Occipital lobe (tissue), 2 donors: Measurements from ENCODE around the gene PSD. TPM values are rescaled to one million over a fixed set of nuclear protein-coding genes. Genes with fewer than 3 reads are reported as not detected.
"Not testable (repeated sequence)": the region's sequence is repeated elsewhere in the genome, so short reads cannot be mapped to it uniquely, and the experiment has no call there.

Experiments used
- DNase-seq: peaks from one replicate; lab custom pipeline; 2025; lab: John Stamatoyannopoulos, UW
- total RNA-seq: library from RNA; depleted of rRNA; stranded (reverse); fragments of >200 nt; gene quantifications from one replicate; pipeline ENCODE4 v1.2.3, GENCODE V29; 2014

The PSD gene
- 101 TPM for total RNA-seq

DNA sequence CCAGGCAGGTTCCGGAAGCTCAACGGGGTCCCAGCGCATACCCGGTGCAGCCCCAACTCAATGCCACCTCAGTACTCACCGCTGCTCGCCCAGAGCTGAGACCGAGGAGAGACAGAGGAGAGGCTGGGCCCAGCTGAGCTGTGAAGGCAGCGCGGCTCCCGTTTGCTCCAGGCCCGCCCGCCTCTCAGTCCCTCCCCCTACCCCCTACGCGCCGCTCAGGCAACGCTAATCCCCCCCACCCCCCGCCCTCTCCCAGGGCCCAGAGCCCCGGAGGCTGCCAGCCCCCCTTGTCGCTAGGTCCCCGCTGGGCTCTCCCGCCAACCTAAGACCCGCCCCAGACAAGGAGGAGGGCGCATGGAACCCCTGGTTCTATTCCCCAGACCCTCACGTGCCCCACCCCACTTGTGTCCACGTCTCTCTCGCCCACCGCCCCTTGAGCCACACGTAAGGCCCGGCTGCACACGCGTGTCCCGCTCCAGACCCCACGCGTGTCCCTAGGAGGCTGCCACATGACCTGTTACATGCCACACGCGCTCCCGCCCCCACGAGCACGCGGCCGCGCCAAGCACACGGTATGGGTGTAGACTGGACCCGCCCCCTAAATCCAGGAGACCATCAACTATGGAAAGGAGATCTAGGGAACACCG, at the start of gene PSD:
Gene PSD (minus strand): TSS at position 164 of the 647 bp plus-strand sequence. CDS start 1,747 bp downstream, outside the sequence.
- DNase-seq, result peak; percentile 49

DNA sequence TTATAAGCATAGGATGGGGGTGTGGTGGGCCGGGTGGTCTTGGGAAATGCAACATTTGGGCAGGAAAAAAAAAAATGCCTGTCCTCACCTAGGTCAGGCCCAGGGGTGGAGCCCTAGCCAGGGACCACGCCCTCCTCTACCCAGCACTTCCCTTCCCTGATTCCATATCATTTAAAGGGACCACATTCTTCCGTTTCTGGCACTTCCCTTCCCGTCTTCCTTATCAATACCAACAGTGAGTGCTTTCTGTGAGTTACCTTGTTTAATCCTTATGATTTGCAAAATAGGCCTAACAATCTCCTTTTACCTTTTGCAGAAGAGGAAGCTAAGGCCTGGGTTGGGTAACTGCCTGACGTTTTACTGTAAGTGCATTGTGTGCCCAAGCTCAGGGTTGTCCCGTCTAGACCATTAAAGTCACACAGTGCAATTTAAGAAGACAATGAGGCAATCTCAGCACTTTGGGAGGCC, 49.4 kb upstream of the PSD start:
- DNase-seq, result no peak

DNA sequence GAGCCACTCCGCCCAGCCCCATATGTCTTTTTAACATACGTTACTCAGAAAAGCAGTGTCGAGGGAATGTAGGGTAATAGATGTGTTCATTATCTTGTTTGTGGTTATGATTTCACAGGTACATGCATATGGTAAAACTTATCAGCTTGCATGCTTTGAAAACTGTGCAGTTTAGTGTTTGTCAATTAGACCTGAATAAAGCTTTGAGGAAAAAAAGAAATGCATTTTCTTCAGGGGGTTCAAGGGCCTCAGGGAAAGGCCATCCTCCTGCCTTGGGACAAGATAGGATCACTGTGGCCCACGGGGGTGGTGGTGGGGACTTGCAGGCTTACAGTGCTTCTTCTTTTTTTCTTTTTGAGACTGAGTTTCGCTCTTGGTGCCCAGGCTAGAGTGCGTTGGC, 48.7 kb upstream of the PSD start:
- DNase-seq, result no peak

DNA sequence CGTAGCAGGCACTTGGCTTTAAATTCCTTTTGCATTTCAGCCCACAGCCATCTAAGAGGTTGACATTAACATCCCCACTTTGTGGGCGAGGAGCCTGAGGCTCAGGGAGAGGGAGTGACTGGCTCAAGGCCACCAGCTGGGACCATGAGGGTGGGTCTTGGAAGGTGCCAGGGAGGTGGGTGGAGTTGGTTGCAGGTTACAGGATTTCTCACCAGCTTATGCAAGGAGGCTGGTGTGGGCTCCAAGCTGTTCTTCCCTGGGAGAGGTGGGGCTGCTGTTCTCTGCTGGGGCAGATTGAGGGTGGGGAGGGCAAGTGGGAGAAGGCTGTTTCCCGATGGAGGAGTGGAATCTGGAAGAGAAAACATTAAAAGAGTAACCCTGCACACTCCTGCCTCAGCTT, 46.9 kb upstream of the PSD start:
- DNase-seq, result no peak

DNA sequence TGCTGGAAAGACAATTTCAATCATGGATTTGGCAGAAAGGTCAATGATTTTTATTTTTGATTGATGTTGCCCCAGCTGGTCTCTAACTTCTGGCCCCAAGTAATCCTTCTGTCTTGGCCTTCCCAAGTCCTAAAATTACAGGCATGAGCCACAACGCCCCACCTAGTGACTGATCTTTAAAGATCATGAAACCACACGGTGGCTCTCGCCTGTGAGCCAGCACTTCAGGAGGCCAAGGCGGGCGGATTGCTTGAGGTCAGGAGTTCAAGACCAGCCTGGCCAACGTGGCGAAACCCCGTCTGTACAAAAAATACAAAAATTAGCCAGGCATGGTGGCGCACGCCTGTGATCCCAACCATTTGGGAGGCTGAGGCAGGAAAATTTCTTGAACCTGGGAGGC, 45.4 kb upstream of the PSD start:
- no peak for DNase-seq

DNA sequence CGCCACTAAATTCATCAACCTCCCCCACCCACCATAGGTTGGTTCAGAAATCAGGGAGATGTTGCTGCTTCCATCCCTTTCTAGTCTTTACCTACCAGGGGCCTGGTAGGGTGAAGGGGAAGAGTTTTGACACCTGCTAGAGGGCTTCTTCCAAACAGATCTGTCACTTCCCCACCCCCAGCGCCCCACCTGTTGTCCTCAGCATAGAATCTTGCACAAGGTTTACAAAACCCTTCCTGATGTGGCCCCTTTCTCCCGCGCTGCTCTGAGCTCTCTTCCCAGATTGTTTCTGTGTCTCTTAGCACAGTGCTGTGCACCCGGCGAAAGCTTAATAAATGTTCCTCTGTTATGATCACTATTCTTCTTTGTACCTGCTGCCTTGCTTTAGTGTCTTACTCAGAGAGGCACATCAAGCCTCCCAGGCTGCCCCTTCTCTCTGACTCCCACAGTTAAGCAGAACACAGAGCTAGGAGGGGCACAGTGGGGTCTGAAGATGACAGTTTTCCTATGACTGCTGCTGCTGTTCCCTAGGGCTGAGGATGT, 44.0 kb upstream of the PSD start:
- DNase-seq, result no peak

DNA sequence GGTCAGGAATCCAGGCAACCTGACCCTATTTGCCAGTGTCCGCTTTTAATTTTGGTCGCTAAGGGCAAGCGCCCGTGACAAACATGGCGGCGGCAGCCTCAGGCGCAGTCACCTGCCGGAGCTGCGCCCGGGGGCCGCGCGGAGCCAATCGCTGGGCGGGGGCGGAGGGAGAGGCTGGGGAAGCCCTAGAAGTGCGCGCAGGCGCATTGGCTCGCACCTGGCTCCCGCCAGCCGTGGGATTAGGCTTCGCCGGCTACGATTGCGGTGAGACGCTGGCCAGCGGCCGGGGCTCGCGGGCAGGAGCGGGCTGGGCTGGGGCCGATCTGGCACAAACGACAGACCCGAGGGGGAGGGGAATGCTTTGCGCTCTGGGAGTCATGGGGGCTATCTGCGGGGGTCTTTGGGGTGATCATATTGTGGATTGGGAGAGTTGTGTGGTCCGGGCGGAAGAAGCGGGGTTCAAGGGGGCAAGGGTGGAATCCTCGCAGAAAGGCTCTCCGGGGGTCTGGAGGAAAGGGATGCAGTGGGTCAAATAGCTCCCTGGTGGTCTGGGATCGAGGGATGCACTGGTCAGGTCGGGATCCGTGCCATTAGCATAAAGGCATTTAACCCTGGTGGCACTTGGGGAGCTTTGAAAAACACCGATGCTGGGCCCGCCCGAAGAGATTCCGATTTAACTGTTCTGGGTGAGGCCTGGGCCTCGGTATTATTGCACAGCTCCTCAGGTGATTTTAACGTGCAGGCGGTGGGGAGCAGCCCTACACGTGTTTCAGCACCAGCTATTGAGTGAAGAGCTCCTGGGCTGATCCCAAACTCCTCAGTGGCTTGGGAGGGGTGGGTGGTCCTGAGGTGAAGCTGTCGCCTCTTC, 42.8 kb upstream of the PSD start:
- DNase-seq, result peak; percentile 80

DNA sequence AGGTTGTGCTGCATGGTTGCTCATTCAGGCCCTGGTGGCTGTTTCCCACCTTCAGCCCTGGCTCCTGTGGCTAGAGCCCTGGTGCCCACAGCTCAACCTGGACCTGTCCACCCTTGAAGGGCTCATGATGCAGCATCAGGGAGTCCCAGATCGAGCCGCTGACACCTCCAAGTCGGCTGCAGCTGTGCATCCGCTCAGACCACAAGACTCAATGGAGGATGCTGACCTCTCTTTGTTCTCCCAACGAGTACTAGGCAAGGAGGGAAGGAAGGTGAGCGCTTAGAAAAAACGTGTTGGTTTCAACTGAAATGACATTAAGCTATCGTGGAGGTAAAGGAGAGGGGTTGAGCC, 42.2 kb upstream of the PSD start:
- DNase-seq, result no peak

DNA sequence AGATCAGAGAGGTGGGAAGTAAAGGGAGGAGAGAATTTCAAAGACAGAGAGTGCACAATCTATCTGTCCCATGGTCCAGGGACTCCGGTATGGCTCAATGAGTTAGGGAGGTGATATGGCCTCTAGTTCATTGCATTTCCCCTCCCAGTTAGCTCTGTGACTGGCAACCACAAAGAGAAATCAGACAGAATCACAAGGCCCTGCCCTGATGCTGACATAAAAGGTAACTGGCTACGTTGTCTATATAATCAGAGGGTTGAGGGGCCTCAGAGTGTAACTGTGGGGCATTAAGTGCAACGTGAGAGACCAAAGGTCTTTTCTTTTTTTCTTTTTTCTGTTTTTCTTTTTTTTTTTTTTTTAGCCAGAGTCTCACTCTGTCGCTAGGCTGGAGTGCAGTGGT, 40.1 kb upstream of the PSD start:
- DNase-seq, result no peak

DNA sequence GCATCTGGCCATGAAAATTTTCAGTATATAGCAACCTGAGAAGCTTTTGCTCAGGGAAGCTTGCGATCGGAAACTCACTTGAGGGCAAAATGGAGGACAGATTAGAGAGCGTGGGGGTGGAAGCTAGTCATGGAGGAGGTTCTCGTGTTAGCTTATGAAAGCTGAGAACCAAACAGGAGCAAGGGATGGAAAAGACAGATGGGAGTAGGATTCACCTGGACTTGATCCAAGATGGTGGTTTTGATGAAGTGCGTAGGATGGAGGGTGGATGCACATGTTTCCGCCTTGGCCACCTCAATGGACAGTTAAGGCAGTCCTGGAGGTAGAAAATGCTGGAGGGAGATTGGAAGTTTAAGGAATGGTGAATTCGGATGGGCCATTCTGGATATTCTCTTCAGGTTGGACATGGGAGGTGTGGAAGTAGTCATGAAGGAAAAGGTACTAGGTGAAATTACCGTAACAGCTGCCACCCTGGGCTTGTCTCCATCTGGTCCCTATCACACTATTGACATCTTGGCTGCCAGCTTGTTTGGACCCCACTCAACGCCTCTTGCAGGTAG, 39.1 kb upstream of the PSD start:
- no peak for DNase-seq

DNA sequence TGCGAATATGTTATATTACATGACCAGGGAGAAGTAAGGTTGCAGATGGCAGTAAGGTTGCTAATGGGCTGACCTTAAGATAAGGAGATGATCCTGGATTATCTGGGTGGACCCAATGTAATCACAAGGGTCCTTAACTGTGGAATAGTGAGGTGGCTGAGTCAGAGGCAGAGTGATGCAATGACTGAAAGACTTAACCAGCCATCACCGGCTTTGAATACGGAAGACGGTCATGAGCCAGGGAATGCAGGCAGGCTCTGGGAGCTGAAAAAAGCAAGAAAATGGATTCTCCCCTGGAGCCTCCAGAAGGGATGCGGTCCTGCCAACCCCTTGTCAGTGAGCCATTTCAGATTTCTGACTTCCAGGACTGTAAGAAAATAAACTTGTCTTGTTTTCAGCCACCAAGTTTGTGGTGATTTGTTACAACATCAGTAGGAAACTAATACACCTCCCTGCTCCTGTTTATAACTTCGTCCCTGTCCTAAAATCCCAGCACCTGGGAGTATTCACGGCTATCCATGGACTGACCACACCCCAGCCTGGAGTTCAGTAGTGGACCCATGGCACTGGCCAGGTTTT, 37.4 kb upstream of the PSD start:
- no peak for DNase-seq

DNA sequence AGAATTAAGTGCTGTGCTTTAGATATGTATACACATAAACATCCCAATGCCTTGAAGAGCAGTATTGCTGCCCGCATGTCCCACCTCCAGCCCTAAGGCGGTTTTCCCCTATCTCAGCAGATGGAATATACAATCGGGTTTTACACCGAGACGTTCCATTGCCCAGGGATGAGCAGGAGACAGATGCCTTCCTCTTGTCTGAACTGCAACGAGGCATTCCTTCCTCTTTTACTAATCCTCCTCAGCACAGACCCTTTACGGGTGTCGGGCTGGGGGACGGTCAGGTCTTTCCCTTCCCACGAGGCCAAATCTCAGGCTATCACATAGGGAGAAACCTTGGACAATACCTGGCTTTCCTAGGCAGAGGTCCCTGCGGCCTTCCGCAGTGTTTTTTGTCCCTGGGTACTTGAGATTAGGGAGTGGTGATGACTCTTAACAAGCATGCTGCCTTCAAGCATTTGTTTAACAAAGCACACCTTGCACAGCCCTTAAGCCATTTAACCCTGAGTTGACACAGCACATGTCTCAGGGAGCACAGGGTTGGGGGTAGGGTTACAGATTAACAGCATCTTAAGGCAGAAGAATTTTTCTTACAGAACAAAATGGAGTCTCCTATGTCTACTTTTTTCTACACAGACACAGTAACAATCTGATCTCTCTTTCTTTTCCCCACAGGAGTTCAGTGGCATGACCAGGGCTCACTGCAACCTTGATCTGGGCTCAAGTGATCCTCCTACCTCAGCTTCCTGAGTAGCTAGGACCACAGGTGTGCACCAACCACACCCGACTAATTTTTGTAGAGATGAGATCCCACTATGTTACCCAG, 36.3 kb upstream of the PSD start:
- not testable (repeated sequence) for DNase-seq

DNA sequence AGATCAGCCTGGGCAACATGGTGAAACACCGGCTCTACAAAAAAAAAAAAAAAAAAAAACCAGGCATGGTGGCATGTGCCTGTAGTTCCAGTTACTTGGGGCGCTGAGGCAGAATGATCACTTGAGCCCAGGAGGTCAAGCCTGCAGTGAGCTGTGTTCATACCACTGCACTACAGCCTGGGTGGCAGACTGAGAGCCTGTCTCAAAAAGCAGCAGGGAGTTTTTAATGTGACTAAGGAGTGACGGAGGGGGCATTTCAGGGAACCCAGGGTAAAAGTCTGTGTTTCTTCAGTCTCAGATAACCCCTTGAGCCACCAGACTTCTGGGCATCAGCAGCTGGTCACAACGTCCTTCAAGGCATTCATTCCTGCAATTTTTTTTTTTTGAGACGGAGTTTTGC, 34.9 kb upstream of the PSD start:
- no peak for DNase-seq

DNA sequence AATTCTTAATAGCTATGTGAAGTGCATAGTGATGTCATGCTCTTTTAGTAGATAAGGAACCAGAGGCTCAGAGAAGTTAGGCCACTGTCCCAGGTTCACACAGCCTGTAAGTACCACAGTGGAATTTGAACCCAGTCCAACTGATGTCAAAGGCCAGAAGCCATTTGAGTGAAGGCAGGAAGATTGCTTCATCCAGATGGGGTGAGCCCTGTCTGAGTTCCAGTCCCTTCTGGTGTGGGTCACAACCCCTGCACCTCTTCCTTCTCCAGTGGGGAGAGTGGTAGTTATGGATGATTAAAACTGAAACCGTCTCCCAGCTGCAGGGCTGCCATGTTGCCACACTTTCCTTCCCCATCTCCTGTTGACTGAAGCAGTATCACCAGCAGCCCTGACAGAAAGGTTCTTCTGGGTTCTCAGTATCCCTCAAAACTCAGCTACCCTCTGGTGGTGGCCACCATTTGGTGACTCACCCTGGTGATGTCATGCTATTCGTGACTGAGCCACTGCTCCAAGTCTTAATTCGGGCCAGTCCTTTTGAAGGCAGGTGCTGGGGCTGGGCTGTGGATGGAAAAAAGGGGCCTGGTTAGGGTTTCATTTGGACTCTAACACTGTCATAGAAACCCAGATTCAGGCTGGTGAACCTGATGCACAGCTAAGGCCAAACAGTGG, 34.2 kb upstream of the PSD start:
- peak; percentile 29 for DNase-seq

DNA sequence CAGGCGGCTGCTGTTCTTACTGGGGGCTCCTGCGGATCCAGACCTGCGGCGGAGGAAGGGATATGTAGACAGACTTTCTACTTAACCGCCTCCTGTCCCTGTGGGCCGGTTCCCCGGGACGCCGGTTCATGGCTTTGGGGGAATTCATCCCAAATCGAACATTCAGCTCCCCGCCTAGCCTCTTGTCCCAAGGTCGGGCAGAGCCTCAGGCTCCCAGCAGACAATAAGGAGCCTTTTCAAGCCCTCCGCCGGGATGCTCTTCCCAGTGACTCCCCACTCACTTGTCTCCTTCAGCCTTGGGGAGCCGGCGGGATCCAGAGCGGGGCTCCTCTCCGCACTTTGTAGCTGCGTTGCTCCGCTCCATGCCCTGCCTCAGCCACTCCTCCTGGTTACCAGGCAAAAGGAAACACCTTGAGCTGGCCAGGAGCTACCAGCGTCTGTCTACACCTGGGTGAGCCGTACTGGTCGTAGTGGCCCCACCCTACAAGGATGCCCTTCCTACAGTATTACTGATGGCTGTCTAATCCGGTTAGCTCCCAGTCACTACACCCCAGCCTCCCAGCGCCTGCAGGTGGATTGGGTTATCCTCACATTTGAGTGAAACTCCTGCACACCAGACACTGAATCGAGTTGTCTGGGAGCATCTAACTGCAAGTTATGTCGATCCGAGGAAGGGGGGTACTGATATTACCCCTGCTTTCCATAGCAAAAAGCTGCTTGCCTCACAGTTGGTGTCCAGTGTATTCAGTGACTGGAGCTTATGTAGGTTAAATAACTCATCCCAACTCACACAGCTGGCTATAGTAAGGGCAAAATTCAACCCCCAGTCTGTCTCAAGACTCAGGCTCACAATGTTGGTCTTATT, 32.8 kb upstream of the PSD start, which contains the start of gene C10orf95:
Gene C10orf95 (minus strand): TSS at position 439 of the 865 bp plus-strand sequence. CDS start 450 bp downstream, outside the sequence.
- DNase-seq, result no peak

DNA sequence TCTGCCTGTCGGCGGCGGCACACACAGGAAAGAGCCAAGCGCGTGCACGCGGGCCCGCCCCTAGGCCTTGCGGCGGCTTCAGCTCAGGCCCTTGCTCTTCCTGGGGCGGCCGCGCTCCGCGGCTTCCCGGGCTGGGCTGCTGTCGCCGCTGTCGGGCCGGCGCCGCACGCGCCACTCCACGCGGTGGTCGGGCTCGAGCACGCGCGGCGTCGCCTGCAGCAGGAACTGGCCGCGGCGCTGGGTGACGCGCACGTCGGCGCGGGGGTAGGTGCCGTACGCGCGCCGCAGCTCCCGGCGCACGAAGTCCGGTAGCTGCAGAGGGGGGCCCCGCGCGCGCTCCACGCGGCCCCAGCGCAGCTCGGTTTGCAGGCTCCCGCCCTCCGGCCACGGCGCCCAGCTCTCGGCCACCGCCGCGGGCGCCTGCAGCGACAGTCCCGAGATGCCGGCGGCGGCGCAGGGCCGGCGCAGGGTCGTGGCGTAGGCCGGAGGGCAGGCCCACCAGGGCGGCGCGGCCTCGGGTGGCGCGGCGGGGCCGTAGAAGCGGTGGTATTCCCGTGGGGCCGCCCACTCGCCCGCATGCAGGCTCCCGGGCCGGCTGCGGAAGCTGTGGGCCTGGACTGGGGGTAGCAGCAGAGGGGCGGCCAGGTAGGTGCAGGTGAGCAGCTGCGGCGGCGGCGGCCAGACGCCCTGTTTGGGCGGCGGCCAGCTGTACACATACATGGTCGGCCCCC, 32.0 kb upstream of the PSD start:
- DNase-seq, result peak; percentile 81

DNA sequence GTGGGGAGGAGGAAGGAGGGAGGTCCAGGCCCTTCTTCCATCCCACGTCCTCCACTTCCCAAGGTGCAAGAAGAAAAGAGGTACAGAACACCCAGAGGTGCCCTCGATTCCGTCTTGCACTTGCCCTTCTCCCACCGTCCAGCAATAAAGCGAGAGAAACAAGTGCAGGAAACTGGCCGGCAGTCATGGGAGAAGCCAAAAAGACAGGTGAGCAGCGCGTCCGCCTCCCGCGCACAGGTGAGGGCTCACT, 31.5 kb upstream of the PSD start:
- DNase-seq, result no peak

DNA sequence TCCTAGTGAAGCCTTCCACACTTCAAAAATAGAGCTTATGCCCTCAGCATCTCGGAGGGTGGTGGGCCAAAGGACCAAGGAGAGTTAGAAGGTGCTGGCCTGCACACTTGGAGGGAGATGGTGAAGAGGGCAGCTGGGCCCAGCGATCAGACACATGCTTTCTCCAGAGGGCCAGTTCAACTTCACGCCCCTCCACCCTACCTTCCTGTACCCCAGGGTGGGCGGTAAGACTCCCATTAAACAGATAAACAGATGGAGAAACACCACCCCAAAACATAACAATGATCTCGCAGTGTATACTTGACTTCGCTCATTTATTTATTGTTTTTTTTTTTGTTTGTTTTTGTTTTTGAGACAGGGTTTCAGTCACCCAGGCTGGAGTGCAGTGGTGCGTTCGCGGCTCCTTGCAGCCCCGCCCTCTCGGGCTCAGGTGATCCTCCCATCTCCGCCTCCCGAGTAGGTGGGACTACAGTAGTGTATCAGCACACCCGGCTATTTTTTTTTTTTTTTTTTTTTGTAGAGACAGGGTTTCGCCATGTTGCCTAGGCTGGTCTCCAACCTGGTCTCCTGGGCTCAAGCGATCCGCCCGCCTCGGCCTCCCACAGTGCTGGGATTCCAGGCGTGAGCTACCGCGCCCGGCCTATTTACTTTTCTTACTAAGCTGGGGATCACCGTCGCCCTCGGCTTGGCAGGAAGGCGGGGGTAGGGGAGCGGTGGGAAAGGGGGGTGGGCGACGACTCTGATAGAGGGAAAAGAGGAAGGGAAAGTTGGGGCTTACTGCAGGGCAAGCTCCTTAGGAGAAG, 30.9 kb upstream of the PSD start:
- peak; percentile 62 for DNase-seq
